Ovary (tissue), 10 donors: ENCODE data around the gene PYCR2. TPM values are rescaled to one million over a fixed set of nuclear protein-coding genes. Genes with fewer than 3 reads are reported as not detected.
"Not testable (repeated sequence)": the region's sequence is repeated elsewhere in the genome, so short reads cannot be mapped to it uniquely, and the experiment has no call there.

ENCODE experiments used
- DNase-seq, 5 donors: peaks; one replicate each; pipeline ENCODE4 v3.0.0-alpha.2; 2019 to 2020
- H3K27ac ChIP-seq, 2 donors: fragments of 200-600 bp; one replicate each; pipeline versions ENCODE4 v1.5.1 to v1.8.0; 2019 to 2022
- H3K27me3 ChIP-seq: fragments of 200-600 bp; one replicate; pipeline ENCODE4 v1.8.0; 2022
- H3K36me3 ChIP-seq: fragments of 200-600 bp; sonication (generic); one replicate; pipeline ENCODE4 v1.5.1; 2019
- H3K4me1 ChIP-seq: one replicate; pipeline ENCODE4 v1.8.1; 2013; ENCODE audit warnings: mild to moderate bottlenecking, moderate library complexity; ENCODE audit not compliant: insufficient read depth
- H3K4me3 ChIP-seq: fragments of 200-600 bp; sonication (generic); one replicate; pipeline ENCODE4 v1.5.1; 2017
- H3K9me3 ChIP-seq, 2 donors: fragments of 200-600 bp in 1 of 2; sonication (generic) in 1 of 2; one replicate each; pipeline versions ENCODE4 v1.5.1 to v1.8.1; 2013 to 2019; ENCODE audit warnings: mild to moderate bottlenecking in 1 of 2, moderate library complexity in 1 of 2
- EP300 ChIP-seq: sonication (generic); formaldehyde crosslinking; IDR thresholded peaks from one replicate; pipeline ENCODE4 v1.6.1; 2017; ENCODE audit warnings: antibody characterized with exemption
- POLR2A ChIP-seq: fragments of 450-650 bp; IDR thresholded peaks from one replicate; pipeline ENCODE4 v1.6.1; 2017; ENCODE audit warnings: antibody characterized with exemption, mild to moderate bottlenecking, moderate library complexity
- WGBS, 3 donors: extraction: QIAGEN DNeasy Blood & Tissue Kit in 1 of 3; methylation state at CpG; one replicate each; pipeline versions ENCODE4 v1.1.5 to v1.1.7; 2013 to 2017; 5-methylcytosine and 5-hydroxymethylcytosine counted together
- intact Hi-C, 4 donors: fragments of 100-400 bp; cut with DNase I; formaldehyde crosslinking; loops; one replicate each; pipeline versions ENCODE4 v1.11.0 to v1.15.1; 2022 to 2023
- long read RNA-seq, 3 donors: library from polyadenylated mRNA in 2 of 3; unstranded in 2 of 3; transcript quantifications; one replicate each; pipeline ENCODE4 v2.0.0 and lab custom pipeline, GENCODE V29; 2021 to 2026
- polyA plus RNA-seq, 2 donors: library from polyadenylated mRNA; stranded (reverse); fragments of 200-250 nt in 1 of 2; fragments of 350-450 nt in 1 of 2; fragmentation: Illumina TruSeq in 1 of 2; extraction: RNeasy Lipid Tissue Mini Kit (QIAGEN cat#74804) in 1 of 2; gene quantifications; one replicate each; pipeline ENCODE4 v1.2.3, GENCODE V29; 2013 to 2014
- total RNA-seq, 7 donors: library from RNA; depleted of rRNA in 2 of 7; stranded (reverse); fragments of >200 nt in 2 of 7; fragmentation: NEBNext Ultra II Directional in 3 of 7; extraction: Animal tissue kit (Norgen Biotek cat#: 25700) in 3 of 7; gene quantifications; one replicate each; pipeline versions ENCODE4 v1.1.0 to v1.2.4, GENCODE V29; 2016 to 2023
- TF ChIP-seq, protein P1 (sequence below), 3 donors: fragments of 450-650 bp in 2 of 3; fragments of 200-600 bp in 1 of 3; IDR thresholded peaks; one replicate each; pipeline versions ENCODE4 v1.5.1 to v1.8.0; 2016 to 2022; ENCODE audit warnings: antibody characterized with exemption in 3 of 3, mild to moderate bottlenecking in 1 of 3
- donor health status: DM: no; HTN: no; CAD: no; lungs with moderate emphysema.
- donor health status: DM: no; HTN: no; CAD: no.
- donor health status: Bipolar disorder and iron deficiency.
- donor health status: DM: yes; HTN: yes; CAD: no.
- donor health status: DM: no; HTN: no; CAD: no.
- donor health status: DM: yes; HTN: yes; CAD: no.

Gene PYCR2
- total RNA-seq (10 to 100 TPM; 48.8 to 93.3 (median 58.7) TPM), polyA plus RNA-seq (10 to 100 TPM; 35.8 to 66.1 TPM)
- long read RNA-seq, donor 1, transcript PYCR2-201 (7 exons, 1,689 nt), result major isoform, 77 of 92 reads
- long read RNA-seq, donor 1, partial matches to known transcripts, result 2 of 92 reads
- long read RNA-seq, donor 1, other reads (novel, unspliced or antisense), result 13 of 92 reads
- long read RNA-seq, donor 2, transcript PYCR2-201 (7 exons, 1,689 nt), result major isoform, 32 of 42 reads
- long read RNA-seq, donor 2, partial matches to known transcripts, result 5 of 42 reads
- long read RNA-seq, donor 2, other reads (novel, unspliced or antisense), result 5 of 42 reads
- long read RNA-seq, donor 3, transcript PYCR2-201 (7 exons, 1,689 nt), result major isoform, 111 of 149 reads
- long read RNA-seq, donor 3, partial matches to known transcripts, result 21 of 149 reads
- long read RNA-seq, donor 3, other reads (novel, unspliced or antisense), result 17 of 149 reads

DNA sequence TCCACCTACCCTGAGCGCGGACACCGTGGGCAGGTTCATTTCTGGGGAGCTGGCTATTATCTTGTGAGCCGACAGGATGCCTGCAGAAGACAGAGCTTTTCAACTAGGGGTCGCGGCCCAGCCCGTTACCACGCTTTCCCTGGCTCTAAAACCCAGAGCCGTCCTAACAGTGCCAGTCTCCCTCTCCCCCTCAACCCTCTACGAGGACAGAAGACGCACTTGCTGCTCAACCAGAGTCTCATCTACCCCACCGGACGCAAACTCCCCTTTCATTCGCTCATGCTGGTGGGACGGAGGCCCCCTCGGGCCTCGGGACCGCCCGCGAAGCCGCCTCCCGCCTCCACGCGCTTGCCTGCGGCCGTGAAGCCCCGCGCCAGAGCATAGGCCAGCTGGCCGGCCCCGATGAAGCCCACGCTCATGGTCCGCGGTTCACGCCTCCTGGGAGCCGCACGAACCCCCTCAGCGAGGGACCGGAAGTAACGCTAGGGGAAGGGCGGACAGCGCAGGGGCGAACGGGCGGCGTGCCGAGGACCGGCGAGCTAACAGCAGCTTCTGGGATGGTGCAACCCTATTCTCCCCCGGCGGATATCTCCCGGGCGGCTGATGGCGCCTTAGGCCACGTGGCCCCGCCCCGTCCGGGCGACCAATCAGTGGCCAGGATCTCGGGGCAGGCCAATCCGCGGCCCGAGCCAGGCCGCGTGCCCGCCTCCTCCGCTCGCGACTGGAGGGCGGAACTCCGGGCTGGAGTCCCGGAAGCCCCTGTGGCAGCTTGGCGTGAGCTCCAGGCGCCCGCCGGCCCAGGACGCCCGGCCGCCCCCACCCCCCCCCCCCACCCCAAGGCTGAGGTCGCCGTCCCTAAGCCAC is at the start of gene PYCR2:
Gene PYCR2 (minus strand): TSS at position 559 of the 864 bp plus-strand sequence. CDS start 140 bp downstream, at position 419.
- peaks cover 8% of the 10 kb centered on the region for H3K4me1 ChIP-seq
- 0 to 1% (median 1%) methylated on average over 49 to 80 of the region's 80 CpGs for WGBS, 3 donors
- H3K36me3 ChIP-seq, result no peaks in the 10 kb centered on the region
- peak; percentile 95 to 98 (median 97) for DNase-seq
- TF ChIP-seq EP300 (no peak), POLR2A (peak; percentile 83)
- TF ChIP-seq, protein P1, sequence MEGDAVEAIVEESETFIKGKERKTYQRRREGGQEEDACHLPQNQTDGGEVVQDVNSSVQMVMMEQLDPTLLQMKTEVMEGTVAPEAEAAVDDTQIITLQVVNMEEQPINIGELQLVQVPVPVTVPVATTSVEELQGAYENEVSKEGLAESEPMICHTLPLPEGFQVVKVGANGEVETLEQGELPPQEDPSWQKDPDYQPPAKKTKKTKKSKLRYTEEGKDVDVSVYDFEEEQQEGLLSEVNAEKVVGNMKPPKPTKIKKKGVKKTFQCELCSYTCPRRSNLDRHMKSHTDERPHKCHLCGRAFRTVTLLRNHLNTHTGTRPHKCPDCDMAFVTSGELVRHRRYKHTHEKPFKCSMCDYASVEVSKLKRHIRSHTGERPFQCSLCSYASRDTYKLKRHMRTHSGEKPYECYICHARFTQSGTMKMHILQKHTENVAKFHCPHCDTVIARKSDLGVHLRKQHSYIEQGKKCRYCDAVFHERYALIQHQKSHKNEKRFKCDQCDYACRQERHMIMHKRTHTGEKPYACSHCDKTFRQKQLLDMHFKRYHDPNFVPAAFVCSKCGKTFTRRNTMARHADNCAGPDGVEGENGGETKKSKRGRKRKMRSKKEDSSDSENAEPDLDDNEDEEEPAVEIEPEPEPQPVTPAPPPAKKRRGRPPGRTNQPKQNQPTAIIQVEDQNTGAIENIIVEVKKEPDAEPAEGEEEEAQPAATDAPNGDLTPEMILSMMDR (IDR thresholded peaks at IDR 0.05), result peak in 1 of 3 donors; percentile 15
- intact Hi-C loops, result no loop called here
- no peaks in the 10 kb centered on the region for H3K27me3 ChIP-seq
- peak within 1 kb of the TSS; percentile 61 to 91 for H3K27ac ChIP-seq
- H3K4me3 ChIP-seq, result peak within 1 kb of the TSS; percentile 66
- H3K9me3 ChIP-seq, result no peaks in the 10 kb centered on the region

DNA sequence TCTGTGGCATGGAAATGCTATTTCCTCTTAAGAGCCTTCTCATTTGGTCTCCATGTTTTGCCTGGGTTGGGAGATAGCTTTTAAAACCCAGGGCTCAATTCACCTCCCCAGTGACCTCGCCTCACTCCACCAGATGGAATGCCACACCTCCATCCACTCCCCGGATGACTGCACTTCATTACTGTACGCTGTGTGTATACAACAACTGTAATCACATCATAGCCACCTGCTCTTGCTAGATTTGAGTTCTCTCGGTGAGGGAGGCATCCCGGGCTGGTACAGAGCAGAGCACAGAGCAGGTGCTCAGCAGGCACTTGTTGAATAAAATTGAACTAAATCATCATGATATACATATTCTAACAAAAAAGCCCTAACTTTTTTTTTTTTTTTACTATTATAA is 49.1 kb upstream of the PYCR2 start:
- H3K9me3 ChIP-seq, result no peaks in the 10 kb centered on the region
- H3K4me1 ChIP-seq, result peaks cover 1% of the 10 kb centered on the region
- WGBS, 3 donors, result 51 to 69% (median 54%) methylated on average over 5 of the region's 5 CpGs
- H3K4me3 ChIP-seq, result no peak overlapping the region
- no peaks in the 10 kb centered on the region for H3K36me3 ChIP-seq
- H3K27me3 ChIP-seq, result no peaks in the 10 kb centered on the region
- TF ChIP-seq, protein P1 (IDR thresholded peaks at IDR 0.05), result no peak
- no peak for TF ChIP-seq POLR2A
- TF ChIP-seq EP300, result no peak
- peak in 1 of 5 donors; percentile 2 for DNase-seq
- intact Hi-C loops, result loop anchor here in 1 of 4 donors (10.0 kb wide), 1 partner anchor 198 kb away; the partner anchor contains the start of gene SRP9
- no peak overlapping the region for H3K27ac ChIP-seq

DNA sequence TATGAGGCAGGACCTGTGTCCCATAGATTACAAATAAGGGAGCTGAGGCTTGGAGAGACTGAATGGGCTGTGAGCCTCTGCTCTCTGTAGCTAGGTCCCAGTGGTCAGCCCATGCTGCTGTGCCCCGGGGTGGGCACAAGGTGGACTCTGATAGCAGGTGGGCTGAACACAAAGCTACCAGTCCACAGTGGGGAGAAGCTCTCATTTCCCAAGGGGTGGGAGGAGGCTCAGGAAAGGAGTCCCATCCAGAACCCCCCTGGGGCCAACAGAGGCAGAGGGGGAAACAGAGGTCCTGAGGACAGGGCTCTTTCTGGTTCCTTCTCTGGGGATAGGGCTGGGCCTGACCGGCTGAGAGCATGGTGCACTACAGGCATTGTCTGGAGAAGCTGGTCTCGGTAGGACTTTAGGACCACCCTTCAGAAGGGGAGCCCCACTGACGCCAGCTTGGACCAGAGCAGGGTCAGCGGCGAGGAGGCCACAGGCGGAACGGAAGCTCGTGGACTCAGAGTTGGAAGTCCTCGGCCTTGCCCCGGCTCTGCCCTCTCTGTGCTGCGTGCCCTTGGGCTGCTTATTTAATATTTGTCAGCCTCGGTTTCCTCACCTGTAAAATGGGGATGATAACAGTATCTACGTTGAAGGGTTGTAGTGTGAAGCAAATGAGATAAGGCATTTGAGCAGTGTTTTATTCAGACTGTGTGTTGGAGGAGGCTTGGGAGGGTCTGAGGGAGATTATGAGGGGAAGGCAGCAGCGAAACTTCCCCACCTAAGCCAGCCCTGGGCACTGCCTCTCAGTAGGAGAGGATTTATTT is 48.5 kb upstream of the PYCR2 start:
- Histone ChIP-seq H3K27ac (no peak overlapping the region), H3K27me3 (no peaks in the 10 kb centered on the region), H3K4me3 (no peak overlapping the region), H3K9me3 (no peaks in the 10 kb centered on the region), H3K4me1 (peaks cover 1% of the 10 kb centered on the region), H3K36me3 (no peaks in the 10 kb centered on the region)
- TF ChIP-seq EP300, result no peak
- TF ChIP-seq, protein P1 (IDR thresholded peaks at IDR 0.05), result no peak
- no peak for TF ChIP-seq POLR2A
- intact Hi-C loops, result loop anchor here in 1 of 4 donors (10.0 kb wide), 1 partner anchor 198 kb away; the partner anchor contains the start of gene SRP9
- DNase-seq, result peak in 1 of 5 donors; percentile 10
- 87 to 91% (median 91%) methylated on average over 15 of the region's 15 CpGs for WGBS, 3 donors

DNA sequence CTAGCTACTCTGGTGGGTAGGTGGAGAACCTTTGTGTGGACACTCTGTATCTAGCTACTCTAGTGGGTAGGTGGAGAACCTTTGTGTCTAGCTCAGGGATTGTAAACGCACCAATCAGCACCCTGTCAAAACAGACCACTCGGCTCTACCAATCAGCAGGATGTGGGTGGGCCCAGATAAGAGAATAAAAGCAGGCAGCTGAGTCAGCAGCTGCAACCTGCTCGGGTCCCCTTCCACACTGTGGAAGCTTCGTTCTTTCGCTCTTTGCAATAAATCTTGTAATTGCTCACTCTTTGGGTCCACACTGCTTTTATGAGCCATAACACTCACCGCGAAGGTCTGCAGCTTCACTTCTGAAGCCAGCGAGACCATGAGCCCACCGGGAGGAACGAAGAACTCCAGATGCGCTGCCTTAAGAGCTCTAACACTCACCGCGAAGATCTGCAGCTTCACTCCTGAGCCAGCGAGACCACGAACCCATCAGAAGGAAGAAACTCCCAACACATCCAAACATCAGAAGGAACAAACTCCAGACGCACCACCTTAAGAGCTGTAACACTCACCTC is 46.6 kb upstream of the PYCR2 start:
- H3K4me3 ChIP-seq, H3K27ac ChIP-seq, H3K36me3 ChIP-seq, H3K27me3 ChIP-seq, H3K9me3 ChIP-seq, H3K4me1 ChIP-seq: not testable (repeated sequence)
- WGBS, 3 donors, result 83 to 90% (median 87%) methylated on average over 16 of the region's 16 CpGs
- DNase-seq, result peak in 1 of 5 donors; percentile 4
- intact Hi-C loops, result loop anchor here in 1 of 4 donors (10.0 kb wide), 1 partner anchor 196 kb away; the partner anchor contains the start of gene SRP9

DNA sequence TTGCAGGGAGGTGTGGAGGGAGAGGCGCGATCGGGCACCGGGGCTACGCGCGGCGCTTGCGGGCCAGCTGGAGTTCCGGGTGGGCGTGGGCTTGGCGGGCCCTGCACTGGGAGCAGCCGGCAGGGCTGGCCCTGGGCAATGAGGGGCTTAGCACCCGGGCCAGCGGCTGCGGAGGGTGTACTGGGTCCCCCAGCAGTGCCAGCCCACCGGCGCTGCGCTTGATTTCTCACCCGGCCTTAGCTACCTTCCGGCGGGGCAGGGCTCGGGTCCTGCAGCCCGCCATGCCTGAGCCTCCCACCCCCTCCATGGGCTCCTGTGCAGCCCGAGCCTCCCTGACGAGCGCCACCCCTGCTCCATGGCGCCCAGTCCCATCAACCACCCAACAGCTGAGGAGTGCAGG is 45.7 kb upstream of the PYCR2 start:
- H3K4me1 ChIP-seq, H3K9me3 ChIP-seq, H3K27ac ChIP-seq, H3K27me3 ChIP-seq, H3K4me3 ChIP-seq, H3K36me3 ChIP-seq: not testable (repeated sequence)
- peak in 1 of 5 donors; percentile 5 for DNase-seq
- 93 to 98% (median 97%) methylated on average over 11 to 28 of the region's 28 CpGs for WGBS, 3 donors
- intact Hi-C loops, result loop anchor here in 1 of 4 donors (10.0 kb wide), 1 partner anchor 195 kb away; the partner anchor contains the start of gene SRP9
